Colonic mucosa (tissue), 4 donors: ENCODE data around the gene ERF. TPM values are rescaled to one million over a fixed set of nuclear protein-coding genes. Genes with fewer than 3 reads are reported as not detected.

Source experiments
- DNase-seq: peaks from one replicate; pipeline ENCODE4 v3.0.0-alpha.2; 2020
- H3K27ac ChIP-seq: fragments of 200-600 bp; one replicate; pipeline ENCODE4 v1.8.0; 2021
- H3K27me3 ChIP-seq: fragments of 200-600 bp; one replicate; pipeline ENCODE4 v1.8.0; 2021
- H3K36me3 ChIP-seq: fragments of 200-600 bp; one replicate; pipeline ENCODE4 v1.8.0; 2021
- H3K4me1 ChIP-seq: fragments of 200-600 bp; one replicate; pipeline ENCODE4 v1.8.0; 2021; ENCODE audit warnings: mild to moderate bottlenecking
- H3K4me3 ChIP-seq: fragments of 200-600 bp; one replicate; pipeline ENCODE4 v1.8.0; 2021
- H3K9ac ChIP-seq, 2 donors: one replicate each; pipeline ENCODE4 v1.7.0; 2013; ENCODE audit warnings: control low read depth in 2 of 2, low read depth in 2 of 2, low read length in 2 of 2
- H3K9me3 ChIP-seq: fragments of 200-600 bp; one replicate; pipeline ENCODE4 v1.8.0; 2021
- CTCF ChIP-seq: fragments of 200-600 bp; IDR thresholded peaks from one replicate; pipeline ENCODE4 v1.8.0; 2022; ENCODE audit warnings: antibody characterized with exemption, mild to moderate bottlenecking
- intact Hi-C: fragments of 100-400 bp; cut with DNase I; formaldehyde crosslinking; loops from one replicate; pipeline ENCODE4 v1.14.1; 2022
- total RNA-seq, 2 donors: library from RNA; stranded (reverse); fragmentation: NEBNext Ultra II Directional in 1 of 2; extraction: Animal tissue kit (Norgen Biotek cat#: 25700) in 1 of 2; gene quantifications; one replicate each; pipeline ENCODE4 v1.2.1, GENCODE V29; 2021
- donor health status: healthy.
- donor health status: DM: no; HTN: no; CAD: no.
- donor health status: DM: no; HTN: no; CAD: no.

The ERF gene
- total RNA-seq, 2 donors from 2014 or later, result 46.7 to 57.3 TPM

GRCh38 chr19:42277821-42278451 is 23.0 kb upstream of the ERF start:
- H3K9ac ChIP-seq, result peak overlapping the region; percentile 1 to 49
- H3K27me3 ChIP-seq, result no peaks in the 10 kb centered on the region
- TF ChIP-seq CTCF, result no peak
- no peaks in the 10 kb centered on the region for H3K36me3 ChIP-seq
- H3K4me3 ChIP-seq, result no peak overlapping the region
- peak overlapping the region; percentile 9 for H3K27ac ChIP-seq
- no peak for DNase-seq
- no peaks in the 10 kb centered on the region for H3K9me3 ChIP-seq
- intact Hi-C loops, result loop anchor here (2.0 kb wide), 1 partner anchor 31 kb away; no protein-coding TSS in a partner anchor
- H3K4me1 ChIP-seq, result peaks cover 23% of the 10 kb centered on the region

GRCh38 chr19:42276821-42277220 is 21.9 kb upstream of the ERF start:
- Histone ChIP-seq H3K27me3 (no peaks in the 10 kb centered on the region), H3K9me3 (no peaks in the 10 kb centered on the region), H3K9ac (no peak overlapping the region), H3K27ac (no peak overlapping the region), H3K36me3 (no peaks in the 10 kb centered on the region), H3K4me3 (no peak overlapping the region), H3K4me1 (peaks cover 16% of the 10 kb centered on the region)
- intact Hi-C loops, result no loop called here
- no peak for TF ChIP-seq CTCF
- DNase-seq, result no peak

- H3K4me3 ChIP-seq, result no peak overlapping the region
- no peaks in the 10 kb centered on the region for H3K36me3 ChIP-seq
- intact Hi-C loops, result no loop called here
- DNase-seq, result no peak
- H3K27me3 ChIP-seq, result no peaks in the 10 kb centered on the region
- TF ChIP-seq CTCF, result no peak
- H3K9ac ChIP-seq, result no peak overlapping the region
- no peak overlapping the region for H3K27ac ChIP-seq
- H3K4me1 ChIP-seq, result peaks cover 16% of the 10 kb centered on the region
- H3K9me3 ChIP-seq, result no peaks in the 10 kb centered on the region
Measured at GRCh38 chr19:42276284-42276683, 21.4 kb upstream of the ERF start.

- Histone ChIP-seq H3K27ac (no peak overlapping the region), H3K4me1 (peaks cover 22% of the 10 kb centered on the region), H3K9me3 (no peaks in the 10 kb centered on the region), H3K27me3 (no peaks in the 10 kb centered on the region), H3K36me3 (no peaks in the 10 kb centered on the region), H3K9ac (no peak overlapping the region), H3K4me3 (no peak overlapping the region)
- no peak for DNase-seq
- TF ChIP-seq CTCF, result no peak
- intact Hi-C loops, result no loop called here
Measured at GRCh38 chr19:42275517-42275916, 20.6 kb upstream of the ERF start.

- H3K4me1 ChIP-seq, result peaks cover 24% of the 10 kb centered on the region
- no peak for TF ChIP-seq CTCF
- no peak for DNase-seq
- H3K9me3 ChIP-seq, result no peaks in the 10 kb centered on the region
- H3K36me3 ChIP-seq, result no peaks in the 10 kb centered on the region
- intact Hi-C loops, result no loop called here
- peak overlapping the region; percentile 10 to 12 for H3K9ac ChIP-seq
- no peaks in the 10 kb centered on the region for H3K27me3 ChIP-seq
- no peak overlapping the region for H3K4me3 ChIP-seq
- H3K27ac ChIP-seq, result no peak overlapping the region
Measured at GRCh38 chr19:42275103-42275502, 20.2 kb upstream of the ERF start.
